ENCODE measurements around the gene NFE2L1.

GRCh38 chr17:48036693-48037035 is 11.5 kb upstream of the NFE2L1 start:
- TF ChIP-seq CTCF (conservative IDR thresholded peaks at IDR 0.05) (no peak), EZH2 (IDR thresholded peaks at IDR 0.05; ENCODE audit: low read depth) (no peak)

Data from PC-9 (cell line).